Loucy (cell line): ENCODE measurements around the gene AMN.

Experiments used
- H2AFZ ChIP-seq: fragments of 200-600 bp; sonication (generic); 2 replicates; pipeline ENCODE4 v1.6.0; 2016; ENCODE audit warnings: antibody characterized with exemption, mild to moderate bottlenecking, low read length, moderate library complexity
- H3F3A ChIP-seq: fragments of 200-600 bp; 2 replicates; pipeline ENCODE4 v1.6.0; 2016; ENCODE audit warnings: antibody characterized with exemption, low read depth, mild to moderate bottlenecking
- H3K27me3 ChIP-seq: fragments of 200-600 bp; sonication (generic); 2 replicates; pipeline ENCODE4 v1.6.1; 2014; ENCODE audit warnings: low read length, mild to moderate bottlenecking; ENCODE audit not compliant: insufficient read depth, poor library complexity, severe bottlenecking
- H3K36me3 ChIP-seq: fragments of 200-600 bp; sonication (generic); 2 replicates; pipeline ENCODE4 v1.6.1; 2016; ENCODE audit warnings: low read length; ENCODE audit not compliant: insufficient read depth
- H3K4me1 ChIP-seq: fragments of 200-600 bp; sonication (generic); 2 replicates; pipeline ENCODE4 v1.5.1; 2014; ENCODE audit warnings: low read length, mild to moderate bottlenecking; ENCODE audit not compliant: insufficient read depth, poor library complexity, severe bottlenecking
- H3K4me2 ChIP-seq: fragments of 200-600 bp; sonication (generic); 2 replicates; pipeline ENCODE4 v1.6.0; 2014; ENCODE audit warnings: antibody characterized with exemption, low read length, low read depth, mild to moderate bottlenecking; ENCODE audit not compliant: poor library complexity, severe bottlenecking
- H3K4me3 ChIP-seq: fragments of 200-600 bp; sonication (generic); 2 replicates; pipeline ENCODE4 v1.5.1; 2014; ENCODE audit warnings: low read length, mild to moderate bottlenecking, mixed read lengths; ENCODE audit not compliant: poor library complexity, severe bottlenecking
- H3K79me2 ChIP-seq: fragments of 200-600 bp; sonication (generic); 2 replicates; pipeline ENCODE4 v1.6.1; 2014; ENCODE audit warnings: low read length; ENCODE audit not compliant: insufficient read depth
- H3K9ac ChIP-seq: fragments of 200-600 bp; sonication (generic); 2 replicates; pipeline ENCODE4 v1.6.0; 2014; ENCODE audit warnings: mild to moderate bottlenecking, low read depth, low read length, moderate library complexity; ENCODE audit not compliant: poor library complexity, severe bottlenecking
- H3K9me2 ChIP-seq: fragments of 200-600 bp; sonication (generic); replicated peaks from 2 replicates; pipeline ENCODE4 v1.6.1; 2016; ENCODE audit warnings: low read depth, low read length, mixed read lengths
- H3K9me3 ChIP-seq: fragments of 200-600 bp; sonication (generic); 2 replicates; pipeline ENCODE4 v1.6.1; 2014; ENCODE audit warnings: mild to moderate bottlenecking, antibody characterized with exemption, low read length, low read depth; ENCODE audit not compliant: insufficient read depth
- H4K20me1 ChIP-seq: fragments of 200-600 bp; sonication (generic); 2 replicates; pipeline ENCODE4 v1.6.0; 2014; ENCODE audit warnings: antibody characterized with exemption, low read length, mild to moderate bottlenecking; ENCODE audit not compliant: insufficient read depth, poor library complexity, severe bottlenecking
- CTCF ChIP-seq: fragments of 200-600 bp; sonication (generic); conservative IDR thresholded peaks from 2 replicates; pipeline ENCODE4 v1.5.1; 2014; ENCODE audit warnings: mild to moderate bottlenecking, antibody characterized with exemption, low read length
- EZH2phosphoT487 ChIP-seq: fragments of 200-600 bp; IDR thresholded peaks from 2 replicates; pipeline ENCODE4 v1.6.1; 2018; ENCODE audit warnings: antibody characterized with exemption, mild to moderate bottlenecking, moderate library complexity, borderline replicate concordance

Gene AMN

DNA sequence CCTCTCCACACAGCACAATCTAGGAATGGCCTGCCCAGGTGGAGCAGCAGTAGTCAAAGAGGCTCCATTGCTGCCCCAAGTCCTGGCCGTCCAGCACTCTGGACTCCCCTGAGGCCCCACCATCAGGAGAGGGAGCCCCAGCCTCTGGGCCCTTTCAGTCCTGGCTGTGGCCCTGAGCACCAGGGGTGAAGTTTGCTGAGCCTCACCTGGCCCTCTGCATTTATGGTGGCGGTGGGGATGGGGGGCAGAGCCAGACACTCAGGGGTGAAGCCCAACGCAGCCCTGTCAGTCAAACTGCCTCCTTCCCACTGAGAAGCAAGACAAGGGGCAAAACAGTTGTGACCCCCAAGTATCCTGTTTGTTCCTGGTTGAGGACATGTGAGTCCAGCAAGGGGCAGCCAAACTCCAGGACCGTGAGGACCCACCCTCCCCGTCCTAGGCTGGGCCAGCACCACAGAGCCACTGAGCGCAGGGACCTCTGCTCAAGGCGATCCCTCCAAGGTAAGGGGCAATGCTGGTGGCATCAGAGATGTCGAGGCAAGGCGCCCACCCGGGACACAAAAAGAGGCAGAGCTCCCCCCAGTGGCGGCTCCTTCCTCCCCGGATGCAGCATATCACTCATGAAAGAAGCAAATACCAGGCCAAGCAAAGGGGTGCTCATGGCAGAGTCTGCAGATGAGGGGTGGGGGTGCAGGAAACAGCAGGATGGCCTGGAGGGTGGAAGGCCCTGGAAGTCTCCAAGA is 4.8 kb upstream of the AMN start:
- Histone ChIP-seq H3K36me3 (no peaks in the 10 kb centered on the region), H3K9me2 (no peaks in the 10 kb centered on the region), H3K27me3 (no peaks in the 10 kb centered on the region), H3K79me2 (no peaks in the 10 kb centered on the region), H3K9ac (peak overlapping the region; percentile 57), H3K9me3 (no peaks in the 10 kb centered on the region), H3K4me1 (peaks cover 19% of the 10 kb centered on the region), H4K20me1 (no peaks in the 10 kb centered on the region), H3F3A (no peaks in the 10 kb centered on the region), H3K4me2 (peak overlapping the region; percentile 48), H3K4me3 (peak overlapping the region; percentile 8), H2AFZ (peak overlapping the region; percentile 54)
- peak; percentile 79 for TF ChIP-seq CTCF
- no peak for TF ChIP-seq EZH2phosphoT487

- H3F3A ChIP-seq = no peaks in the 10 kb centered on the region
- H3K79me2 ChIP-seq = no peaks in the 10 kb centered on the region
- H3K9me3 ChIP-seq = no peaks in the 10 kb centered on the region
- peaks cover 19% of the 10 kb centered on the region for H3K4me1 ChIP-seq
- H3K9ac ChIP-seq = no peak overlapping the region
- H4K20me1 ChIP-seq = no peaks in the 10 kb centered on the region
- no peak overlapping the region for H2AFZ ChIP-seq
- H3K36me3 ChIP-seq = no peaks in the 10 kb centered on the region
- TF ChIP-seq EZH2phosphoT487 (no peak), CTCF (no peak)
- H3K4me2 ChIP-seq = no peak overlapping the region
- H3K9me2 ChIP-seq = no peaks in the 10 kb centered on the region
- H3K4me3 ChIP-seq = no peak overlapping the region
- H3K27me3 ChIP-seq = no peaks in the 10 kb centered on the region
Measured at GRCh38 chr14:102918438-102918837, 4.0 kb upstream of the AMN start.

- H3K79me2 ChIP-seq = no peaks in the 10 kb centered on the region
- TF ChIP-seq CTCF = no peak
- TF ChIP-seq EZH2phosphoT487 = no peak
- peaks cover 10% of the 10 kb centered on the region for H3K4me1 ChIP-seq
- no peak overlapping the region for H3K9ac ChIP-seq
- no peaks in the 10 kb centered on the region for H4K20me1 ChIP-seq
- no peaks in the 10 kb centered on the region for H3K36me3 ChIP-seq
- H3K4me3 ChIP-seq = no peak overlapping the region
- no peak overlapping the region for H3K4me2 ChIP-seq
- no peaks in the 10 kb centered on the region for H3K9me2 ChIP-seq
- H3K9me3 ChIP-seq = no peaks in the 10 kb centered on the region
- H3K27me3 ChIP-seq = no peaks in the 10 kb centered on the region
- H3F3A ChIP-seq = no peaks in the 10 kb centered on the region
- no peak overlapping the region for H2AFZ ChIP-seq
Measured at GRCh38 chr14:102920273-102920997, 2.0 kb upstream of the AMN start.
